HFF-Myc (cell line): Measurements from ENCODE around the gene TRPC4AP.

Experiments used
- DNase-seq: peaks from one replicate; pipeline ENCODE4 v3.0.0-alpha.2; 2011; ENCODE audit warnings: low read depth; ENCODE audit errors: extremely low read depth
- H3K4me3 ChIP-seq: replicated peaks from 2 replicates; pipeline ENCODE4 v1.5.1; 2011; ENCODE audit warnings: low read depth, mild to moderate bottlenecking, control low read depth, low read length
- CTCF ChIP-seq: IDR thresholded peaks from 2 replicates; pipeline ENCODE4 v1.5.1; 2012; ENCODE audit warnings: mild to moderate bottlenecking, low read depth, low read length, control low read depth; ENCODE audit errors: missing control alignments

Gene TRPC4AP

GRCh38 chr20:35092524-35093266 lies at the start of gene TRPC4AP:
Gene TRPC4AP (minus strand): TSS chr20:35092807. CDS start chr20:35092781, 26 bp downstream.
- peak; percentile 98 for TF ChIP-seq CTCF
- H3K4me3 ChIP-seq: peak within 1 kb of the TSS; percentile 71
- DNase-seq: peak; percentile 59

- no peak for DNase-seq
- no peak overlapping the region for H3K4me3 ChIP-seq
- TF ChIP-seq CTCF: no peak
These were observed 43.4 kb upstream of the TRPC4AP start for GRCh38 chr20:35135867-35136586.

- no peak for TF ChIP-seq CTCF
- H3K4me3 ChIP-seq: no peak overlapping the region
- no peak for DNase-seq
These were observed 42.3 kb upstream of the TRPC4AP start for GRCh38 chr20:35134880-35135279.

GRCh38 chr20:35134472-35134871 lies 41.9 kb upstream of the TRPC4AP start:
- no peak for TF ChIP-seq CTCF
- H3K4me3 ChIP-seq: no peak overlapping the region
- no peak for DNase-seq

- TF ChIP-seq CTCF: no peak
These were observed 41.1 kb upstream of the TRPC4AP start for GRCh38 chr20:35133735-35134134.

GRCh38 chr20:35133031-35133430 lies 40.4 kb upstream of the TRPC4AP start:
- TF ChIP-seq CTCF: no peak
- no peak overlapping the region for H3K4me3 ChIP-seq
- no peak for DNase-seq

More at GRCh38 chr20:35133735-35134134, 41.1 kb upstream of the TRPC4AP start:
- no peak overlapping the region for H3K4me3 ChIP-seq
- DNase-seq: no peak
